ES-I3 (cell line): ENCODE results near the gene DTNB.

Source experiments
- H3K36me3 ChIP-seq: 2 replicates; pipeline ENCODE4 v1.6.1; 2013; ENCODE audit warnings: mild to moderate bottlenecking, low read length, control low read depth, moderate library complexity; ENCODE audit not compliant: insufficient read depth
- H3K4me1 ChIP-seq: 2 replicates; pipeline ENCODE4 v1.6.1; 2013; ENCODE audit warnings: mild to moderate bottlenecking, control low read depth, low read length; ENCODE audit not compliant: insufficient read depth
- H3K9ac ChIP-seq: 2 replicates; pipeline ENCODE4 v1.6.1; 2013; ENCODE audit warnings: low read depth, mild to moderate bottlenecking, low read length, moderate library complexity
- H3K9me3 ChIP-seq: 2 replicates; pipeline ENCODE4 v1.6.1; 2013; ENCODE audit warnings: mild to moderate bottlenecking, low read length, moderate library complexity; ENCODE audit not compliant: control insufficient read depth, insufficient read depth

Gene DTNB

GRCh38 chr2:25363733-25364132 is 309.6 kb downstream of the DTNB start:
- Histone ChIP-seq H3K9ac (no peak overlapping the region), H3K4me1 (peaks cover 8% of the 10 kb centered on the region; the same call in 1 of the 2 replicates), H3K9me3 (no peaks in the 10 kb centered on the region), H3K36me3 (no peaks in the 10 kb centered on the region)

GRCh38 chr2:25362434-25363145 is 310.8 kb downstream of the DTNB start:
- no peaks in the 10 kb centered on the region for H3K9me3 ChIP-seq
- peaks cover 8% of the 10 kb centered on the region; the same call in 1 of the 2 replicates for H3K4me1 ChIP-seq
- peak overlapping the region; percentile 0; the same call in 1 of the 2 replicates for H3K9ac ChIP-seq
- H3K36me3 ChIP-seq, result no peaks in the 10 kb centered on the region

GRCh38 chr2:25362049-25362433 is 311.3 kb downstream of the DTNB start:
- H3K36me3 ChIP-seq, result no peaks in the 10 kb centered on the region
- peak overlapping the region; percentile 0; the same call in 1 of the 2 replicates for H3K9ac ChIP-seq
- peaks cover 8% of the 10 kb centered on the region; the same call in 1 of the 2 replicates for H3K4me1 ChIP-seq
- no peaks in the 10 kb centered on the region for H3K9me3 ChIP-seq

GRCh38 chr2:25361261-25362048 is 311.9 kb downstream of the DTNB start:
- H3K9me3 ChIP-seq, result no peaks in the 10 kb centered on the region
- H3K36me3 ChIP-seq, result no peaks in the 10 kb centered on the region
- H3K4me1 ChIP-seq, result peaks cover 8% of the 10 kb centered on the region; the same call in 1 of the 2 replicates
- peak overlapping the region; percentile 30; the same call in 1 of the 2 replicates for H3K9ac ChIP-seq

- no peaks in the 10 kb centered on the region for H3K9me3 ChIP-seq
Observed at GRCh38 chr2:25358836-25359235, 314.5 kb downstream of the DTNB start.

GRCh38 chr2:25358249-25358815 is 315.0 kb downstream of the DTNB start:
- H3K4me1 ChIP-seq, result peaks cover 5% of the 10 kb centered on the region; the same call in 1 of the 2 replicates
- H3K9ac ChIP-seq, result no peak overlapping the region

More at GRCh38 chr2:25358836-25359235, 314.5 kb downstream of the DTNB start:
- H3K9ac ChIP-seq, result no peak overlapping the region
- H3K4me1 ChIP-seq, result peaks cover 5% of the 10 kb centered on the region; the same call in 1 of the 2 replicates
- H3K36me3 ChIP-seq, result no peaks in the 10 kb centered on the region

GRCh38 chr2:25356088-25356487 is 317.3 kb downstream of the DTNB start:
- Histone ChIP-seq H3K4me1 (no peaks in the 10 kb centered on the region), H3K9ac (no peak overlapping the region), H3K36me3 (no peaks in the 10 kb centered on the region), H3K9me3 (no peaks in the 10 kb centered on the region)

More at GRCh38 chr2:25358249-25358815, 315.0 kb downstream of the DTNB start:
- Histone ChIP-seq H3K36me3 (no peaks in the 10 kb centered on the region), H3K9me3 (no peaks in the 10 kb centered on the region)

- Histone ChIP-seq H3K36me3 (no peaks in the 10 kb centered on the region), H3K9ac (no peak overlapping the region), H3K4me1 (no peaks in the 10 kb centered on the region), H3K9me3 (no peaks in the 10 kb centered on the region)
Observed at GRCh38 chr2:25355270-25355669, 318.1 kb downstream of the DTNB start.

- Histone ChIP-seq H3K9ac (no peak overlapping the region), H3K36me3 (no peaks in the 10 kb centered on the region), H3K9me3 (no peaks in the 10 kb centered on the region), H3K4me1 (no peaks in the 10 kb centered on the region)
Observed at GRCh38 chr2:25354116-25354515, 319.3 kb downstream of the DTNB start.

- Histone ChIP-seq H3K36me3 (no peaks in the 10 kb centered on the region), H3K9me3 (no peaks in the 10 kb centered on the region), H3K4me1 (peaks cover 9% of the 10 kb centered on the region; the same call in 1 of the 2 replicates), H3K9ac (no peak overlapping the region)
Observed at GRCh38 chr2:25349397-25349796, 324.0 kb downstream of the DTNB start.

GRCh38 chr2:25347846-25348245 is 325.5 kb downstream of the DTNB start:
- peaks cover 9% of the 10 kb centered on the region; the same call in 1 of the 2 replicates for H3K4me1 ChIP-seq
- no peaks in the 10 kb centered on the region for H3K36me3 ChIP-seq
- no peak overlapping the region for H3K9ac ChIP-seq
- no peaks in the 10 kb centered on the region for H3K9me3 ChIP-seq

- Histone ChIP-seq H3K4me1 (peaks cover 9% of the 10 kb centered on the region; the same call in 1 of the 2 replicates), H3K9ac (no peak overlapping the region), H3K9me3 (no peaks in the 10 kb centered on the region), H3K36me3 (no peaks in the 10 kb centered on the region)
Observed at GRCh38 chr2:25347205-25347815, 326.1 kb downstream of the DTNB start.

GRCh38 chr2:25343187-25343825 is 330.1 kb downstream of the DTNB start:
- Histone ChIP-seq H3K9me3 (no peaks in the 10 kb centered on the region), H3K36me3 (no peaks in the 10 kb centered on the region), H3K4me1 (peaks cover 17% of the 10 kb centered on the region; the same call in 1 of the 2 replicates), H3K9ac (no peak overlapping the region)
